HepG2 (cell line): ENCODE measurements around the gene ABCB4. TPM values are rescaled to one million over a fixed set of nuclear protein-coding genes. Genes with fewer than 3 reads are reported as not detected.

Experiments used
- ATAC-seq: fragments of 200-7000 bp; cut with Tn5 transposase; 3 replicates; pipeline ENCODE4 v1.9.1; 2020; ENCODE audit warnings: mild to moderate bottlenecking, moderate library complexity
- BruUV-seq: library from RNA; stranded (reverse); fragments of 400-500 nt; replicated peaks from 2 replicates; lab custom pipeline; 2021; lab: Mats Ljungman, UMichigan
- CTCF ChIA-PET: fragments of 300-600 bp; formaldehyde crosslinking; extraction: SDS; loops from one replicate; lab custom pipeline; 2021; ENCODE audit warnings: low total read pairs, inconsistent platforms, low intra/inter-chr PET ratio; lab: Yijun Ruan, JAX
- POLR2A ChIA-PET: fragments of 350-600 bp; sonication (Branson Sonifier 250); formaldehyde crosslinking; loops from one replicate; lab custom pipeline; 2020; ENCODE audit warnings: antibody characterized with exemption, inconsistent platforms; lab: Yijun Ruan, JAX
- DNase-seq: peaks from one replicate; pipeline ENCODE4 v3.0.0-alpha.2; 2015; ENCODE audit warnings: low spot score
- FAIRE-seq: peaks from 3 replicates; lab custom pipeline; 2011; peaks lifted over from hg19 to GRCh38; lab: Jason Lieb, UNC
- H2AFZ ChIP-seq: one replicate; pipeline ENCODE4 v1.6.1; 2011; ENCODE audit warnings: low read length, inconsistent platforms
- H3K27ac ChIP-seq: fragments of 300-600 bp; 3 replicates; pipeline ENCODE4 v1.8.0; 2011; ENCODE audit warnings: mixed run types, mild to moderate bottlenecking, mixed read lengths, low read length, inconsistent platforms; ENCODE audit not compliant: insufficient read depth; ENCODE audit errors: extremely low read length
- H3K27me3 ChIP-seq, 2 experiments: fragments of 200-600 bp in 1 of 2; 2 replicates in 1 of 2; 3 replicates in 1 of 2; pipeline versions ENCODE4 v1.6.0 to v1.8.0; 2011; ENCODE audit warnings: low read length in 2 of 2, mild to moderate bottlenecking in 2 of 2, moderate library complexity in 2 of 2, inconsistent platforms in 1 of 2; ENCODE audit not compliant: insufficient read depth in 2 of 2, control insufficient read depth in 1 of 2
- H3K36me3 ChIP-seq, 2 experiments: fragments of 200-600 bp in 1 of 2; replicated peaks in 1 of 2; 2 replicates in 1 of 2; 3 replicates in 1 of 2; pipeline versions ENCODE4 v1.5.1 to v1.8.0; 2011; ENCODE audit warnings: low read length in 2 of 2, inconsistent platforms in 1 of 2; ENCODE audit not compliant: insufficient read depth in 2 of 2, control insufficient read depth in 1 of 2
- H3K4me1 ChIP-seq: 2 replicates; pipeline ENCODE4 v1.5.1; 2012; ENCODE audit warnings: low read length, inconsistent platforms; ENCODE audit not compliant: insufficient read depth
- H3K4me2 ChIP-seq: 2 replicates; pipeline ENCODE4 v1.6.0; 2011; ENCODE audit warnings: low read depth, low read length, inconsistent platforms
- H3K4me3 ChIP-seq, 3 experiments: fragments of 200-600 bp in 1 of 3; sonication (generic), shearing (Covaris generic) in 1 of 3; replicated peaks in 1 of 3; 2 replicates each; pipeline ENCODE4 v1.5.1; 2011 to 2016; ENCODE audit warnings: low read length in 3 of 3, inconsistent platforms in 2 of 3, low read depth in 2 of 3, mild to moderate bottlenecking in 2 of 3, control low read depth in 1 of 3, mixed read lengths in 1 of 3; ENCODE audit not compliant: insufficient read depth in 1 of 3
- H3K79me2 ChIP-seq: one replicate; pipeline ENCODE4 v1.6.1; 2011; ENCODE audit warnings: low read length, inconsistent platforms; ENCODE audit not compliant: insufficient read depth
- H3K9ac ChIP-seq: 2 replicates; pipeline ENCODE4 v1.6.0; 2011; ENCODE audit warnings: mild to moderate bottlenecking, low read depth, low read length, inconsistent platforms; ENCODE audit not compliant: insufficient read depth
- H3K9me3 ChIP-seq: 2 replicates; pipeline ENCODE4 v1.5.1; 2012; ENCODE audit warnings: mild to moderate bottlenecking, low read length
- H4K20me1 ChIP-seq: 2 replicates; pipeline ENCODE4 v1.6.0; 2011; ENCODE audit warnings: inconsistent platforms, mild to moderate bottlenecking, low read length, moderate library complexity; ENCODE audit not compliant: insufficient read depth
- ADNP ChIP-seq: sonication (generic); formaldehyde crosslinking; IDR thresholded peaks from 2 replicates; pipeline ENCODE4 v1.4.0; 2020; ENCODE audit warnings: missing genetic modification reagents
- EEA1 ChIP-seq: sonication (generic); formaldehyde crosslinking; IDR thresholded peaks from 2 replicates; pipeline ENCODE4 v1.5.1; 2020; ENCODE audit warnings: mild to moderate bottlenecking, missing genetic modification reagents, borderline replicate concordance
- MBNL3 ChIP-seq: fragments of 250-450 bp; sonication (Bioruptor Pico); conservative IDR thresholded peaks from 2 replicates; pipeline ENCODE4 v1.8.0; 2022; ENCODE audit warnings: mild to moderate bottlenecking, inconsistent platforms
- PAX8 ChIP-seq: sonication (generic); formaldehyde crosslinking; IDR thresholded peaks from 2 replicates; pipeline ENCODE4 v1.8.0; 2022; ENCODE audit warnings: mild to moderate bottlenecking, missing genetic modification reagents, borderline replicate concordance
- STAT5B ChIP-seq: sonication (generic); formaldehyde crosslinking; IDR thresholded peaks from 2 replicates; pipeline ENCODE4 v1.4.0; 2020; ENCODE audit warnings: missing genetic modification reagents
- TBX2 ChIP-seq: sonication (generic); formaldehyde crosslinking; IDR thresholded peaks from 2 replicates; pipeline ENCODE4 v1.5.0; 2020; ENCODE audit warnings: missing genetic modification reagents, mild to moderate bottlenecking, borderline replicate concordance
- ZFP36 ChIP-seq: fragments of 150-350 bp; IDR thresholded peaks from 2 replicates; pipeline ENCODE4 v1.6.1; 2018; ENCODE audit warnings: borderline replicate concordance, low read length, low read depth; ENCODE audit not compliant: partially characterized antibody
- ZNF724P ChIP-seq: sonication (generic); formaldehyde crosslinking; IDR thresholded peaks from 2 replicates; pipeline ENCODE4 v1.8.0; 2022; ENCODE audit warnings: missing genetic modification reagents, borderline replicate concordance
- WGBS: methylation state at CpG from one replicate; pipeline ENCODE4 v1.1.6; 2017; ENCODE audit warnings: low lambda C conversion rate; 5-methylcytosine and 5-hydroxymethylcytosine counted together
- in situ Hi-C: cut with HindIII; loops from 2 replicates; pipeline ENCODE4 v1.10.0; 2017; ENCODE audit warnings: low pct_unique_long_range_greater_than_20kb; ENCODE audit not compliant: extremely low pct_ligation_motif_present
- intact Hi-C: fragments of 100-400 bp; cut with micrococcal nuclease; formaldehyde crosslinking; loops from one replicate; pipeline ENCODE4 v1.10.0; 2022; ENCODE audit not compliant: unreplicated experiment
- polyA plus RNA-seq, 8 experiments: library from polyadenylated mRNA; depleted of rRNA in 3 of 8; stranded (reverse) in 7 of 8; unstranded in 1 of 8; fragments of >200 nt; fragmentation: Illumina TruSeq in 4 of 8; extraction: Trizol in 4 of 8; gene quantifications; 2 replicates each; pipeline versions ENCODE4 v1.2.1 to v1.2.3, GENCODE V29; 2011 to 2016; ENCODE audit warnings: low read depth in 4 of 8, missing spikeins in 1 of 8, mixed read lengths in 1 of 8; ENCODE audit not compliant: insufficient read depth in 1 of 8
- total RNA-seq, 5 experiments: library from RNA; depleted of rRNA; stranded (reverse); fragments of >200 nt; fragmentation: Illumina TruSeq; extraction: Trizol; gene quantifications; 2 replicates each; pipeline ENCODE4 v1.2.3, GENCODE V29; 2016; ENCODE audit warnings: low read depth in 1 of 5
- TF ChIP-seq, protein P1 (sequence below): IDR thresholded peaks from 2 replicates; pipeline ENCODE4 v1.6.1; 2012; ENCODE audit warnings: low read length, improper control_type of control experiment
- TF ChIP-seq, protein P2 (sequence below): sonication (generic); formaldehyde crosslinking; IDR thresholded peaks from 2 replicates; pipeline ENCODE4 v1.4.0; 2020; ENCODE audit warnings: missing genetic modification reagents, borderline replicate concordance
- TF ChIP-seq, protein P3 (sequence below): sonication (generic); formaldehyde crosslinking; IDR thresholded peaks from 2 replicates; pipeline ENCODE4 v1.5.1; 2020; ENCODE audit warnings: mild to moderate bottlenecking, missing genetic modification reagents

ABCB4 gene
- total and polyA plus RNA-seq, 2 of the 13 experiments (the other 11 are each of a cell fraction or from before 2014, with no cell fraction given): 18.0 to 32.4 TPM

DNA sequence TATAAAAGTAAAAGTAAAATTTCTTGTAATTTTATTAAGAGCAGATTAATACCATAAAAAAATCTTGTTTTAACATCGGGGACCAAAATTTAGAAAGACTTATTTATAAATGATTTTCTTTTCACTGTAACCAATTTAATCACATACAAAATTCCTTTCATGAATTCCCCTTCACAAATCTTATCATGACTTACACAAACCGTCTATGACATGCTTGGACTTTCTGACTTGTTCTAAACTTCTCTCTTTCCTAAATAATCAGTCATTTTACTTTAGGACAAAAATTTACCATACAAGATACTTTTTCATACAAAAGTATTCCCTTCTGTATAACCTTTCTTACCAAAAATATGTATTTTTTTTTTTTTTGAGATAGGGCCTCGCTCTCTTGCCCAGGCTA is 120.7 kb downstream of the ABCB4 start:
- Histone ChIP-seq H4K20me1 (no peaks in the 10 kb centered on the region), H3K4me2 (no peak overlapping the region), H3K9me3 (peaks cover 21% of the 10 kb centered on the region), H3K4me1 (no peaks in the 10 kb centered on the region), H3K79me2 (no peaks in the 10 kb centered on the region), H3K27me3 (no peaks in the 10 kb centered on the region), H3K36me3 (peaks cover 3 to 34% of the 10 kb centered on the region in 2 experiments; a peak in 4 of 5 replicates), H3K9ac (no peak overlapping the region), H2AFZ (no peak overlapping the region), H3K4me3 (no peak overlapping the region), H3K27ac (no peak overlapping the region)
- POLR2A ChIA-PET: interaction anchor here (1.2 kb wide), 1 partner anchor 9 kb away, joined by 5 read pairs; the partner anchor contains the start of gene CROT
- ATAC-seq (no peak), DNase-seq (no peak), FAIRE-seq (no peak)
- WGBS: 85% methylated on average over 3 of the region's 3 CpGs
- TF ChIP-seq, protein P1, sequence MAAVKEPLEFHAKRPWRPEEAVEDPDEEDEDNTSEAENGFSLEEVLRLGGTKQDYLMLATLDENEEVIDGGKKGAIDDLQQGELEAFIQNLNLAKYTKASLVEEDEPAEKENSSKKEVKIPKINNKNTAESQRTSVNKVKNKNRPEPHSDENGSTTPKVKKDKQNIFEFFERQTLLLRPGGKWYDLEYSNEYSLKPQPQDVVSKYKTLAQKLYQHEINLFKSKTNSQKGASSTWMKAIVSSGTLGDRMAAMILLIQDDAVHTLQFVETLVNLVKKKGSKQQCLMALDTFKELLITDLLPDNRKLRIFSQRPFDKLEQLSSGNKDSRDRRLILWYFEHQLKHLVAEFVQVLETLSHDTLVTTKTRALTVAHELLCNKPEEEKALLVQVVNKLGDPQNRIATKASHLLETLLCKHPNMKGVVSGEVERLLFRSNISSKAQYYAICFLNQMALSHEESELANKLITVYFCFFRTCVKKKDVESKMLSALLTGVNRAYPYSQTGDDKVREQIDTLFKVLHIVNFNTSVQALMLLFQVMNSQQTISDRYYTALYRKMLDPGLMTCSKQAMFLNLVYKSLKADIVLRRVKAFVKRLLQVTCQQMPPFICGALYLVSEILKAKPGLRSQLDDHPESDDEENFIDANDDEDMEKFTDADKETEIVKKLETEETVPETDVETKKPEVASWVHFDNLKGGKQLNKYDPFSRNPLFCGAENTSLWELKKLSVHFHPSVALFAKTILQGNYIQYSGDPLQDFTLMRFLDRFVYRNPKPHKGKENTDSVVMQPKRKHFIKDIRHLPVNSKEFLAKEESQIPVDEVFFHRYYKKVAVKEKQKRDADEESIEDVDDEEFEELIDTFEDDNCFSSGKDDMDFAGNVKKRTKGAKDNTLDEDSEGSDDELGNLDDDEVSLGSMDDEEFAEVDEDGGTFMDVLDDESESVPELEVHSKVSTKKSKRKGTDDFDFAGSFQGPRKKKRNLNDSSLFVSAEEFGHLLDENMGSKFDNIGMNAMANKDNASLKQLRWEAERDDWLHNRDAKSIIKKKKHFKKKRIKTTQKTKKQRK: peak; percentile 48; the same call in 1 of the 2 replicates
- TF ChIP-seq ZNF724P (peak; percentile 90; the same call in 1 of the 2 replicates), MBNL3 (CRISPR knock-in tag) (no peak), PAX8 (CRISPR knock-in tag) (no peak), ZFP36 (peak; percentile 95), ADNP (CRISPR knock-in tag) (no peak), TBX2 (CRISPR knock-in tag) (no peak), EEA1 (CRISPR knock-in tag) (no peak), STAT5B (no peak)
- TF ChIP-seq, protein P2, sequence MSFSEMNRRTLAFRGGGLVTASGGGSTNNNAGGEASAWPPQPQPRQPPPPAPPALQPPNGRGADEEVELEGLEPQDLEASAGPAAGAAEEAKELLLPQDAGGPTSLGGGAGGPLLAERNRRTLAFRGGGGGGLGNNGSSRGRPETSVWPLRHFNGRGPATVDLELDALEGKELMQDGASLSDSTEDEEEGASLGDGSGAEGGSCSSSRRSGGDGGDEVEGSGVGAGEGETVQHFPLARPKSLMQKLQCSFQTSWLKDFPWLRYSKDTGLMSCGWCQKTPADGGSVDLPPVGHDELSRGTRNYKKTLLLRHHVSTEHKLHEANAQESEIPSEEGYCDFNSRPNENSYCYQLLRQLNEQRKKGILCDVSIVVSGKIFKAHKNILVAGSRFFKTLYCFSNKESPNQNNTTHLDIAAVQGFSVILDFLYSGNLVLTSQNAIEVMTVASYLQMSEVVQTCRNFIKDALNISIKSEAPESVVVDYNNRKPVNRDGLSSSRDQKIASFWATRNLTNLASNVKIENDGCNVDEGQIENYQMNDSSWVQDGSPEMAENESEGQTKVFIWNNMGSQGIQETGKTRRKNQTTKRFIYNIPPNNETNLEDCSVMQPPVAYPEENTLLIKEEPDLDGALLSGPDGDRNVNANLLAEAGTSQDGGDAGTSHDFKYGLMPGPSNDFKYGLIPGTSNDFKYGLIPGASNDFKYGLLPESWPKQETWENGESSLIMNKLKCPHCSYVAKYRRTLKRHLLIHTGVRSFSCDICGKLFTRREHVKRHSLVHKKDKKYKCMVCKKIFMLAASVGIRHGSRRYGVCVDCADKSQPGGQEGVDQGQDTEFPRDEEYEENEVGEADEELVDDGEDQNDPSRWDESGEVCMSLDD: no peak
- TF ChIP-seq, protein P3, sequence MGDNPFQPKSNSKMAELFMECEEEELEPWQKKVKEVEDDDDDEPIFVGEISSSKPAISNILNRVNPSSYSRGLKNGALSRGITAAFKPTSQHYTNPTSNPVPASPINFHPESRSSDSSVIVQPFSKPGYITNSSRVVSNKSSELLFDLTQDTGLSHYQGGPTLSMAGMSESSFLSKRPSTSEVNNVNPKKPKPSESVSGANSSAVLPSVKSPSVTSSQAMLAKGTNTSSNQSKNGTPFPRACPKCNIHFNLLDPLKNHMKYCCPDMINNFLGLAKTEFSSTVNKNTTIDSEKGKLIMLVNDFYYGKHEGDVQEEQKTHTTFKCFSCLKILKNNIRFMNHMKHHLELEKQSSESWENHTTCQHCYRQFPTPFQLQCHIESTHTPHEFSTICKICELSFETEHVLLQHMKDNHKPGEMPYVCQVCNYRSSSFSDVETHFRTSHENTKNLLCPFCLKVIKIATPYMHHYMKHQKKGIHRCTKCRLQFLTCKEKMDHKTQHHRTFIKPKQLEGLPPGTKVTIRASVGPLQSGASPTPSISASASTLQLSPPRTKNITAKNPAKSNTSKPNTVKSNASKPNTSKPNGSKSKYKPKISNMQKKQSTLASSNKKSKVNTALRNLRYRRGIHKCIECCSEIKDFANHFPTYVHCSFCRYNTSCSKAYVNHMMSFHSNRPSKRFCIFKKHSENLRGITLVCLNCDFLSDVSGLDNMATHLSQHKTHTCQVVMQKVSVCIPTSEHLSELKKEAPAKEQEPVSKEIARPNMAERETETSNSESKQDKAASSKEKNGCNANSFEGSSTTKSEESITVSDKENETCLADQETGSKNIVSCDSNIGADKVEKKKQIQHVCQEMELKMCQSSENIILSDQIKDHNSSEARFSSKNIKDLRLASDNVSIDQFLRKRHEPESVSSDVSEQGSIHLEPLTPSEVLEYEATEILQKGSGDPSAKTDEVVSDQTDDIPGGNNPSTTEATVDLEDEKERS (CRISPR knock-in tag): peak; percentile 75; the same call in 1 of the 2 replicates
- BruUV-seq: no TSS peak
- CTCF ChIA-PET: no interaction called here
- in situ Hi-C loops: no loop called here
- intact Hi-C loops: no loop called here
